HepG2 (cell line): ENCODE measurements around the gene ABCC3. TPM values are rescaled to one million over a fixed set of nuclear protein-coding genes. Genes with fewer than 3 reads are reported as not detected.
A peak's percentile ranks its signal among the peaks of the same experiment; 100 is the strongest.

Experiments used
- AGO1 ChIP-seq: fragments of 200-400 bp; formaldehyde crosslinking; IDR thresholded peaks from 2 replicates; pipeline ENCODE4 v1.6.1; 2017; ENCODE audit warnings: mild to moderate bottlenecking, low read depth, low read length, moderate library complexity; ENCODE audit not compliant: poor library complexity, severe bottlenecking
- ATF6 ChIP-seq: sonication (generic); formaldehyde crosslinking; conservative IDR thresholded peaks from 2 replicates; pipeline ENCODE4 v1.4.0; 2020; ENCODE audit warnings: missing genetic modification reagents
- MYC ChIP-seq: sonication (generic); formaldehyde crosslinking; IDR thresholded peaks from 2 replicates; pipeline ENCODE4 v1.9.0; 2021; ENCODE audit warnings: missing genetic modification reagents, borderline replicate concordance
- NFYB ChIP-seq: sonication (generic); formaldehyde crosslinking; IDR thresholded peaks from 2 replicates; pipeline ENCODE4 v1.4.0; 2020; ENCODE audit warnings: missing genetic modification reagents
- PHF21A ChIP-seq: sonication (generic); formaldehyde crosslinking; IDR thresholded peaks from 2 replicates; pipeline ENCODE4 v1.5.0; 2020; ENCODE audit warnings: mild to moderate bottlenecking, missing genetic modification reagents
- SNRNP70 ChIP-seq: fragments of 200-400 bp; formaldehyde crosslinking; IDR thresholded peaks from 2 replicates; pipeline ENCODE4 v1.6.1; 2017; ENCODE audit warnings: mild to moderate bottlenecking, low read depth, low read length, moderate library complexity
- TBX2 ChIP-seq: sonication (generic); formaldehyde crosslinking; IDR thresholded peaks from 2 replicates; pipeline ENCODE4 v1.5.0; 2020; ENCODE audit warnings: missing genetic modification reagents, mild to moderate bottlenecking, borderline replicate concordance
- THAP7 ChIP-seq: sonication (generic); formaldehyde crosslinking; IDR thresholded peaks from 2 replicates; pipeline ENCODE4 v1.8.1; 2023; ENCODE audit warnings: mild to moderate bottlenecking, missing genetic modification reagents
- ZBTB43 ChIP-seq: sonication (generic); formaldehyde crosslinking; conservative IDR thresholded peaks from 2 replicates; pipeline ENCODE4 v1.4.0; 2020; ENCODE audit warnings: missing genetic modification reagents
- ZNF180 ChIP-seq: sonication (generic); formaldehyde crosslinking; IDR thresholded peaks from 2 replicates; pipeline ENCODE4 v1.4.0; 2020; ENCODE audit warnings: low read depth, missing genetic modification reagents, borderline replicate concordance
- ZNF333 ChIP-seq: sonication (generic); formaldehyde crosslinking; IDR thresholded peaks from 2 replicates; pipeline ENCODE4 v1.4.0; 2020; ENCODE audit warnings: mild to moderate bottlenecking, missing genetic modification reagents, borderline replicate concordance
- ZNF562 ChIP-seq: sonication (generic); formaldehyde crosslinking; IDR thresholded peaks from 2 replicates; pipeline ENCODE4 v1.8.0; 2022; ENCODE audit warnings: missing genetic modification reagents, borderline replicate concordance
- ZNF772 ChIP-seq: sonication (generic); formaldehyde crosslinking; IDR thresholded peaks from 2 replicates; pipeline ENCODE4 v1.5.0; 2020; ENCODE audit warnings: mild to moderate bottlenecking, missing genetic modification reagents
- ZSCAN29 ChIP-seq: sonication (generic); formaldehyde crosslinking; conservative IDR thresholded peaks from 2 replicates; pipeline ENCODE4 v1.4.0; 2020; ENCODE audit warnings: mild to moderate bottlenecking, missing genetic modification reagents
- ZSCAN30 ChIP-seq: sonication (generic); formaldehyde crosslinking; IDR thresholded peaks from 2 replicates; pipeline ENCODE4 v1.5.0; 2020; ENCODE audit warnings: mild to moderate bottlenecking, missing genetic modification reagents
- polyA plus RNA-seq, 8 experiments: library from polyadenylated mRNA; depleted of rRNA in 3 of 8; stranded (reverse) in 7 of 8; unstranded in 1 of 8; fragments of >200 nt; fragmentation: Illumina TruSeq in 4 of 8; extraction: Trizol in 4 of 8; gene quantifications; 2 replicates each; pipeline versions ENCODE4 v1.2.1 to v1.2.3, GENCODE V29; 2011 to 2016; ENCODE audit warnings: low read depth in 4 of 8, missing spikeins in 1 of 8, mixed read lengths in 1 of 8; ENCODE audit not compliant: insufficient read depth in 1 of 8
- total RNA-seq, 5 experiments: library from RNA; depleted of rRNA; stranded (reverse); fragments of >200 nt; fragmentation: Illumina TruSeq; extraction: Trizol; gene quantifications; 2 replicates each; pipeline ENCODE4 v1.2.3, GENCODE V29; 2016; ENCODE audit warnings: low read depth in 1 of 5
- TF ChIP-seq, protein P1 (sequence below): sonication (generic); formaldehyde crosslinking; IDR thresholded peaks from 2 replicates; pipeline ENCODE4 v1.4.0; 2020; ENCODE audit warnings: missing genetic modification reagents, borderline replicate concordance
- TF ChIP-seq, protein P2 (sequence below): IDR thresholded peaks from 2 replicates; pipeline ENCODE4 v1.6.1; 2016; ENCODE audit warnings: mild to moderate bottlenecking, missing biosample characterization, missing genetic modification reagents
- TF ChIP-seq, protein P3 (sequence below): sonication (generic); formaldehyde crosslinking; IDR thresholded peaks from 2 replicates; pipeline ENCODE4 v1.8.0; 2023; ENCODE audit warnings: mild to moderate bottlenecking, missing genetic modification reagents

Gene ABCC3
- total and polyA plus RNA-seq, 2 of the 13 experiments (the other 11 are each of a cell fraction or from before 2014, with no cell fraction given): 25.2 to 50.7 TPM

GRCh38 chr17:50687200-50688066 is 52.8 kb downstream of the ABCC3 start (continued):
- TF ChIP-seq, protein P1, sequence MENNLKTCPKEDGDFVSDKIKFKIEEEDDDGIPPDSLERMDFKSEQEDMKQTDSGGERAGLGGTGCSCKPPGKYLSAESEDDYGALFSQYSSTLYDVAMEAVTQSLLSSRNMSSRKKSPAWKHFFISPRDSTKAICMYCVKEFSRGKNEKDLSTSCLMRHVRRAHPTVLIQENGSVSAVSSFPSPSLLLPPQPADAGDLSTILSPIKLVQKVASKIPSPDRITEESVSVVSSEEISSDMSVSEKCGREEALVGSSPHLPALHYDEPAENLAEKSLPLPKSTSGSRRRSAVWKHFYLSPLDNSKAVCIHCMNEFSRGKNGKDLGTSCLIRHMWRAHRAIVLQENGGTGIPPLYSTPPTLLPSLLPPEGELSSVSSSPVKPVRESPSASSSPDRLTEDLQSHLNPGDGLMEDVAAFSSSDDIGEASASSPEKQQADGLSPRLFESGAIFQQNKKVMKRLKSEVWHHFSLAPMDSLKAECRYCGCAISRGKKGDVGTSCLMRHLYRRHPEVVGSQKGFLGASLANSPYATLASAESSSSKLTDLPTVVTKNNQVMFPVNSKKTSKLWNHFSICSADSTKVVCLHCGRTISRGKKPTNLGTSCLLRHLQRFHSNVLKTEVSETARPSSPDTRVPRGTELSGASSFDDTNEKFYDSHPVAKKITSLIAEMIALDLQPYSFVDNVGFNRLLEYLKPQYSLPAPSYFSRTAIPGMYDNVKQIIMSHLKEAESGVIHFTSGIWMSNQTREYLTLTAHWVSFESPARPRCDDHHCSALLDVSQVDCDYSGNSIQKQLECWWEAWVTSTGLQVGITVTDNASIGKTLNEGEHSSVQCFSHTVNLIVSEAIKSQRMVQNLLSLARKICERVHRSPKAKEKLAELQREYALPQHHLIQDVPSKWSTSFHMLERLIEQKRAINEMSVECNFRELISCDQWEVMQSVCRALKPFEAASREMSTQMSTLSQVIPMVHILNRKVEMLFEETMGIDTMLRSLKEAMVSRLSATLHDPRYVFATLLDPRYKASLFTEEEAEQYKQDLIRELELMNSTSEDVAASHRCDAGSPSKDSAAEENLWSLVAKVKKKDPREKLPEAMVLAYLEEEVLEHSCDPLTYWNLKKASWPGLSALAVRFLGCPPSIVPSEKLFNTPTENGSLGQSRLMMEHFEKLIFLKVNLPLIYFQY: peak; percentile 84
- TF ChIP-seq MYC (CRISPR knock-in tag) (peak; percentile 52; the same call in 1 of the 2 replicates), NFYB (CRISPR knock-in tag) (no peak), AGO1 (peak; percentile 72), ATF6 (0 out of 2 replicates have a peak, but pooled peaks have one; percentile 35), ZSCAN29 (CRISPR knock-in tag) (no peak), ZNF333 (CRISPR knock-in tag) (no peak; the same call in 1 of the 2 replicates), THAP7 (0 out of 2 replicates have a peak, but pooled peaks have one; percentile 23), SNRNP70 (no peak), ZBTB43 (CRISPR knock-in tag) (no peak), TBX2 (CRISPR knock-in tag) (no peak; the same call in none of the 2 replicates), ZNF772 (CRISPR knock-in tag) (peak; percentile 64; the same call in 1 of the 2 replicates), ZSCAN30 (CRISPR knock-in tag) (no peak), ZNF180 (CRISPR knock-in tag) (peak; percentile 66; the same call in 1 of the 2 replicates), ZNF562 (no peak), PHF21A (CRISPR knock-in tag) (peak; percentile 30; the same call in 1 of the 2 replicates)
- TF ChIP-seq, protein P2, sequence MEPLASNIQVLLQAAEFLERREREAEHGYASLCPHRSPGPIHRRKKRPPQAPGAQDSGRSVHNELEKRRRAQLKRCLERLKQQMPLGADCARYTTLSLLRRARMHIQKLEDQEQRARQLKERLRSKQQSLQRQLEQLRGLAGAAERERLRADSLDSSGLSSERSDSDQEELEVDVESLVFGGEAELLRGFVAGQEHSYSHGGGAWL (CRISPR knock-in tag): no peak
- TF ChIP-seq, protein P3, sequence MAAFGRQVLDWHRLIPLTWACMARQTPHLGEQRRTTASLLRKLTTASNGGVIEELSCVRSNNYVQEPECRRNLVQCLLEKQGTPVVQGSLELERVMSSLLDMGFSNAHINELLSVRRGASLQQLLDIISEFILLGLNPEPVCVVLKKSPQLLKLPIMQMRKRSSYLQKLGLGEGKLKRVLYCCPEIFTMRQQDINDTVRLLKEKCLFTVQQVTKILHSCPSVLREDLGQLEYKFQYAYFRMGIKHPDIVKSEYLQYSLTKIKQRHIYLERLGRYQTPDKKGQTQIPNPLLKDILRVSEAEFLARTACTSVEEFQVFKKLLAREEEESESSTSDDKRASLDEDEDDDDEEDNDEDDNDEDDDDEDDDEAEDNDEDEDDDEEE (CRISPR knock-in tag): no peak
